Sigmoid colon (tissue), 4 donors: ENCODE results near the gene COA1.

Experiments
- EP300 ChIP-seq, 4 donors: sonication (generic); formaldehyde crosslinking; IDR thresholded peaks; one replicate each; pipeline ENCODE4 v1.6.1; 2017; ENCODE audit warnings: antibody characterized with exemption in 4 of 4
- POLR2A ChIP-seq, 2 donors: fragments of 450-650 bp; IDR thresholded peaks; one replicate each; pipeline ENCODE4 v1.6.1; 2016; ENCODE audit warnings: antibody characterized with exemption in 2 of 2, mild to moderate bottlenecking in 2 of 2, moderate library complexity in 2 of 2
- TF ChIP-seq, protein P1 (sequence below), 4 experiments: fragments of 450-650 bp in 3 of 4; fragments of 200-600 bp in 1 of 4; IDR thresholded peaks; one replicate each; pipeline ENCODE4 v1.5.1; 2016 to 2019; ENCODE audit warnings: antibody characterized with exemption in 4 of 4, mild to moderate bottlenecking in 3 of 4, moderate library complexity in 2 of 4

DNA sequence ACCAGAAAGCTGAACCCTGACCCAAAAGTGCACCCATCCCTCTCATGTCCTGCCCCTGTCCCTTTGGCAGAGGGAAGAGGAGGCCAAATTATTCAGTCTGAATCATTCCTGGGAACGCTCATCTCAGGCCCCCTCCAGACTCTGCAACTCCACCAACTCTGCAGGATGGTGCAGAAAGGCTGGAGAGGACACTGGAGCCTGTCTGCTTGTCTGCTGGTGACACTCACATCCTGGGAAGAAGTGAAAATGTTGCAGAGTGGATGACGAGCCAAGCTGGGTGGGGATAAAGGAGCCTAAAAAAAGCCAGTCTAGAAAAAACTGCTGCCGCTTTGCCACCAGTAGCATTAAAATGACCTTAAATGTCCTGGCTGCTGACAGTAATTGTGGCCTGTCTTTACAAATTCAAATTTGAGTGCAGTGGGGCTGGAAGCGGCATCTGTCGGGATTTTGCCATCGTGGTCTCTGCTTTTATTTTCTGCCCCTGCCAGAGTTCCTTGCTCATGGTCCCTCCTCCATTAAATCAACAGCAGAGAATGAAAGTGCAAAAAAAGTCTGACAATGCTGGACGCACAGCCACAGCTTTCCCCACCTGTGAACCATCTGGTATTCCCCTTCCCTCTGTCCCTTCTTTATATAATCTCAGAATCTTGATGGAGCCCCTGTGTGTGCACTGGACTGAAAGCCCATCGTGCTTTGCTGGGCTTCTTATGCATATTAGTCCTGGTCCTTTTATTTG is 82.6 kb downstream of the COA1 start:
- TF ChIP-seq, protein P1, sequence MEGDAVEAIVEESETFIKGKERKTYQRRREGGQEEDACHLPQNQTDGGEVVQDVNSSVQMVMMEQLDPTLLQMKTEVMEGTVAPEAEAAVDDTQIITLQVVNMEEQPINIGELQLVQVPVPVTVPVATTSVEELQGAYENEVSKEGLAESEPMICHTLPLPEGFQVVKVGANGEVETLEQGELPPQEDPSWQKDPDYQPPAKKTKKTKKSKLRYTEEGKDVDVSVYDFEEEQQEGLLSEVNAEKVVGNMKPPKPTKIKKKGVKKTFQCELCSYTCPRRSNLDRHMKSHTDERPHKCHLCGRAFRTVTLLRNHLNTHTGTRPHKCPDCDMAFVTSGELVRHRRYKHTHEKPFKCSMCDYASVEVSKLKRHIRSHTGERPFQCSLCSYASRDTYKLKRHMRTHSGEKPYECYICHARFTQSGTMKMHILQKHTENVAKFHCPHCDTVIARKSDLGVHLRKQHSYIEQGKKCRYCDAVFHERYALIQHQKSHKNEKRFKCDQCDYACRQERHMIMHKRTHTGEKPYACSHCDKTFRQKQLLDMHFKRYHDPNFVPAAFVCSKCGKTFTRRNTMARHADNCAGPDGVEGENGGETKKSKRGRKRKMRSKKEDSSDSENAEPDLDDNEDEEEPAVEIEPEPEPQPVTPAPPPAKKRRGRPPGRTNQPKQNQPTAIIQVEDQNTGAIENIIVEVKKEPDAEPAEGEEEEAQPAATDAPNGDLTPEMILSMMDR (IDR thresholded peaks at IDR 0.05) = no peak
- no peak for TF ChIP-seq POLR2A (IDR thresholded peaks at IDR 0.05)
- no peak for TF ChIP-seq EP300 (IDR thresholded peaks at IDR 0.05)
